PC-3 (cell line): ENCODE results near the gene MIPOL1.
"Not testable (repeated sequence)": the region's sequence is repeated elsewhere in the genome, so short reads cannot be mapped to it uniquely, and the experiment has no call there.

ENCODE experiments used
- EZH2 ChIP-seq: fragments of 300-600 bp; sonication (generic); IDR thresholded peaks from one replicate; pipeline ENCODE4 v1.6.1; 2017; ENCODE audit warnings: antibody characterized with exemption, mild to moderate bottlenecking, low read length; ENCODE audit not compliant: unreplicated experiment
- EZH2phosphoT487 ChIP-seq: fragments of 300-600 bp; sonication (generic); IDR thresholded peaks from 2 replicates; pipeline ENCODE4 v1.6.1; 2018; ENCODE audit warnings: mild to moderate bottlenecking, antibody characterized with exemption, low read length, borderline replicate concordance
- TF ChIP-seq, protein P1 (sequence below): fragments of 300-600 bp; sonication (generic); conservative IDR thresholded peaks from 2 replicates; pipeline ENCODE4 v1.5.1; 2017; ENCODE audit warnings: antibody characterized with exemption, low read depth, mild to moderate bottlenecking, low read length

DNA sequence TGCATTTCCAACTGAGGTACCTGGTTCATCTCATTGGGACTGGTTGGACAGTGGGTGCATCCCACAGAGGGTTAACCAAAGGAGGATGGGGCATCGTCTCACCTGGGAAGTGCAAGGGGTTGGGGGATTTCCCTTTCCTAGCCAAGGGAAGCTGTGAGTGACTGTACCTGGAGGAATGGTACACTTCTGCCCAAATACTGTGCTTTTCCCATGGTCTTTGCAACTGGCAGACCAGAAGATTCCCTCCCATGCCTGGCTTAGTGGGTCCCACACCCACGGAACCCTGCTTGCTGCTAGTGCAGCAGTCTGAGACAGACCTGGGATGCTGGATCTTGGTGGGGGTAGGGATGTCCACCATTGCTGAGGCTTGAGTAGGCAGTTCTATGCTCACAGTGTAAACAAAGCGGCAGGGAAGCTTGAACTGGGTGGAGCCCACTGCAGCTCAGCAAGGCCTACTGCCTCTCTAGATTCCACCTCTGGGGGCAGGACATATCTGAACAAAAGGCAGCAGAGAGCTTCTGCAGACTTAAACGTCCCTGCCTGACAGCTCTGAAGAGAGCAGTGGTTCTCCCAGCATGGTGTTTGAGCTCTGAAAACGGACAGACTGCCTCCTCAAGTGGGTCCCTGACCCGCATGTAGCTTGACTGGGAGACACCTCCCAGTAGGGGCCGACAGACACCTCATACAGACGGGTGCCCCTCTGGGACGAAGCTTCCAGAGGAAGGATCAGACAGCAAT lies 9.7 kb upstream of the MIPOL1 start:
- TF ChIP-seq, protein P1, sequence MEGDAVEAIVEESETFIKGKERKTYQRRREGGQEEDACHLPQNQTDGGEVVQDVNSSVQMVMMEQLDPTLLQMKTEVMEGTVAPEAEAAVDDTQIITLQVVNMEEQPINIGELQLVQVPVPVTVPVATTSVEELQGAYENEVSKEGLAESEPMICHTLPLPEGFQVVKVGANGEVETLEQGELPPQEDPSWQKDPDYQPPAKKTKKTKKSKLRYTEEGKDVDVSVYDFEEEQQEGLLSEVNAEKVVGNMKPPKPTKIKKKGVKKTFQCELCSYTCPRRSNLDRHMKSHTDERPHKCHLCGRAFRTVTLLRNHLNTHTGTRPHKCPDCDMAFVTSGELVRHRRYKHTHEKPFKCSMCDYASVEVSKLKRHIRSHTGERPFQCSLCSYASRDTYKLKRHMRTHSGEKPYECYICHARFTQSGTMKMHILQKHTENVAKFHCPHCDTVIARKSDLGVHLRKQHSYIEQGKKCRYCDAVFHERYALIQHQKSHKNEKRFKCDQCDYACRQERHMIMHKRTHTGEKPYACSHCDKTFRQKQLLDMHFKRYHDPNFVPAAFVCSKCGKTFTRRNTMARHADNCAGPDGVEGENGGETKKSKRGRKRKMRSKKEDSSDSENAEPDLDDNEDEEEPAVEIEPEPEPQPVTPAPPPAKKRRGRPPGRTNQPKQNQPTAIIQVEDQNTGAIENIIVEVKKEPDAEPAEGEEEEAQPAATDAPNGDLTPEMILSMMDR: not testable (repeated sequence)
- not testable (repeated sequence) for TF ChIP-seq EZH2, EZH2phosphoT487
